Cardiac fibroblast (primary cell): Measurements from ENCODE around the gene EPN2.

ENCODE experiments used
- DNase-seq, 2 donors: peaks; one replicate each; pipeline versions ENCODE4 v3.0.0 to v3.0.0-alpha.2; 2010; ENCODE audit warnings: low read depth in 2 of 2
- H3K4me3 ChIP-seq, 2 donors: replicated peaks in 1 of 2; 1 replicate in 1 of 2; 2 replicates in 1 of 2; pipeline ENCODE4 v1.5.1; 2011; ENCODE audit warnings: low read depth in 2 of 2, low read length in 2 of 2, mild to moderate bottlenecking in 2 of 2, moderate library complexity in 1 of 2
- CTCF ChIP-seq: IDR thresholded peaks from one replicate; pipeline ENCODE4 v1.5.1; 2011; ENCODE audit warnings: low read depth, mild to moderate bottlenecking, low read length, inconsistent platforms

The EPN2 gene

GRCh38 chr17:19269106-19269505 lies 31.9 kb downstream of the EPN2 start:
- H3K4me3 ChIP-seq: no peak overlapping the region
- no peak for DNase-seq
- no peak for TF ChIP-seq CTCF

GRCh38 chr17:19269641-19270040 lies 32.5 kb downstream of the EPN2 start:
- no peak overlapping the region for H3K4me3 ChIP-seq
- TF ChIP-seq CTCF: no peak
- DNase-seq: no peak

- no peak overlapping the region for H3K4me3 ChIP-seq
- TF ChIP-seq CTCF: no peak
- no peak for DNase-seq
Observed at GRCh38 chr17:19270347-19270703, 33.2 kb downstream of the EPN2 start.

- no peak for DNase-seq
- H3K4me3 ChIP-seq: no peak overlapping the region
- no peak for TF ChIP-seq CTCF
Observed at GRCh38 chr17:19270704-19271611, 33.8 kb downstream of the EPN2 start.

- DNase-seq: no peak
- H3K4me3 ChIP-seq: no peak overlapping the region
- no peak for TF ChIP-seq CTCF
Observed at GRCh38 chr17:19271780-19272357, 34.7 kb downstream of the EPN2 start.

GRCh38 chr17:19273731-19274130 lies 36.6 kb downstream of the EPN2 start:
- DNase-seq: no peak
- TF ChIP-seq CTCF: no peak

More at GRCh38 chr17:19273731-19274130, 36.6 kb downstream of the EPN2 start:
- H3K4me3 ChIP-seq: no peak overlapping the region
